Measurements from ENCODE around the gene KLHL10.

- TF ChIP-seq POLR2A (IDR thresholded peaks at IDR 0.05), result no peak
- TF ChIP-seq CTCF (IDR thresholded peaks at IDR 0.05), result no peak
- no peak for TF ChIP-seq POLR2AphosphoS5 (IDR thresholded peaks at IDR 0.05)
- no peak for TF ChIP-seq EP300 (IDR thresholded peaks at IDR 0.05)
These were observed 26.8 kb downstream of the KLHL10 start for GRCh38 chr17:41864498-41864835.
